NT2/D1 (cell line): ENCODE results near the gene HAPLN2.
A peak's percentile ranks its signal among the peaks of the same experiment; 100 is the strongest.
"Not testable (repeated sequence)": the region's sequence is repeated elsewhere in the genome, so short reads cannot be mapped to it uniquely, and the experiment has no call there.

Experiments
- DNase-seq: peaks from one replicate; pipeline ENCODE4 v3.0.0-alpha.2; 2011; ENCODE audit warnings: low read depth, low spot score
- H3K27me3 ChIP-seq: 2 replicates; pipeline ENCODE4 v1.6.0; 2011; ENCODE audit warnings: mild to moderate bottlenecking; ENCODE audit not compliant: insufficient read length, insufficient read depth
- H3K36me3 ChIP-seq: 2 replicates; pipeline ENCODE4 v1.6.1; 2011; ENCODE audit warnings: mild to moderate bottlenecking, low read length, mixed read lengths; ENCODE audit not compliant: insufficient read depth, insufficient read length
- H3K4me1 ChIP-seq: 2 replicates; pipeline ENCODE4 v1.5.1; 2011; ENCODE audit not compliant: insufficient read depth, insufficient read length
- H3K4me3 ChIP-seq: 2 replicates; pipeline ENCODE4 v1.5.1; 2011; ENCODE audit warnings: low read depth; ENCODE audit not compliant: insufficient read length
- H3K9ac ChIP-seq: 2 replicates; pipeline ENCODE4 v1.6.0; 2011; ENCODE audit warnings: low read depth; ENCODE audit not compliant: insufficient read length
- H3K9me3 ChIP-seq: 2 replicates; pipeline ENCODE4 v1.5.1; 2011; ENCODE audit warnings: mild to moderate bottlenecking, low read length; ENCODE audit not compliant: insufficient read depth
- SUZ12 ChIP-seq: IDR thresholded peaks from 2 replicates; pipeline ENCODE4 v1.6.1; 2011; ENCODE audit not compliant: insufficient read length, insufficient read depth; ENCODE audit errors: extremely low read depth
- YY1 ChIP-seq: IDR thresholded peaks from 2 replicates; pipeline ENCODE4 v1.6.1; 2011; ENCODE audit not compliant: insufficient read length, insufficient read depth
- ZNF274 ChIP-seq: IDR thresholded peaks from 2 replicates; pipeline ENCODE4 v1.6.1; 2011; ENCODE audit warnings: mild to moderate bottlenecking, low read depth, low read length

HAPLN2 gene

DNA sequence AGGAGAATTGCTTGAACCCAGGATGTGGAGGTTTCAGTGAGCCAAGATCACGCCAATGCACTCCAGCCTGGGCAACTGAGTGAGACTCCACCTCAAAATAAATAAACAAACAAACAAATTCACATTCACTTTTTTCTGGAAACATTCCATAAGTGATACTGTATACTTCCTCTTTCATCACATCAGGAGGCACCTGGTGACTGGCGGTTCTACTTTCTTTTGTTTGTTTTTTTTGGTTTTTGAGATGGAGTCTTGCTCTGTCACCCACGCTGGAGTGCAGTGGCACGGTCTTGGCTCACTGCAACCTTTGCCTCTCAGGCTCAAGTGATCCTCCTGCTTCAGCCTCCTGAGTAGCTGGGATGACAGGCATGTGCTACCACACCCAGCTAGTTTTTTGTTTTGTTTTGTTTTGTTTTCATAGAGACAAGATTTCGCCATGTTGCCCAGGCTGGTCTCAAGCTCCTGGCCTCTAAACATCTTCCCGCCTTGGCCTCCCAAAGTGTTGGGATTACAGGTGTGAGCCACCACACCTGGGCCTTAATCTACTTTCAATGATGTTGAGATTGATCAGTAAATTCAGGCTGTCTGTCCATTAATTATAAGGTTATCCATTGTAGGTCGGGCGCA is 10.7 kb downstream of the HAPLN2 start:
- H3K27me3 ChIP-seq = peaks cover 24% of the 10 kb centered on the region
- H3K4me3 ChIP-seq = no peak overlapping the region
- no peak for TF ChIP-seq YY1
- TF ChIP-seq SUZ12 = no peak
- no peak for TF ChIP-seq ZNF274
- H3K9ac ChIP-seq = no peak overlapping the region
- H3K4me1 ChIP-seq = peaks cover 11% of the 10 kb centered on the region
- DNase-seq = no peak
- no peaks in the 10 kb centered on the region for H3K9me3 ChIP-seq
- H3K36me3 ChIP-seq = no peaks in the 10 kb centered on the region

DNA sequence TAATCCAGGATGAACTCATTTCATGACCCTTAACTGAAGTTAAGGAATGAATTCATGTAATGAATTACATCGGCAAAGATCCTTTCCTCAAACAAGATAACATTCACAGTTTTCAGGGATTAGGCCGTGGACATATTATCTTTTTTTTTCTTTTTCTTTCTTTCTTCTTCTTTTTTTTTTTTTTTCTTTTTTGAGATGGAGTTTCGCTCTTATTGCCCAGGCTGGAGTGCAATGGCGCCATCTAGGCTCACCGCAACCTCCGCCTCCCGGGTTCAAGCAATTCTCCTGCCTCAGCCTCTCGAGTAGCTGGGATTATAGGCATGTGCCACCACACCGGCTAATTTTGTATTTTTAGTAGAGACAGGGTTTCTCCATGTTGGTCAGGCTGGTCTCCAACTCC is 11.9 kb downstream of the HAPLN2 start:
- not testable (repeated sequence) for H3K4me1 ChIP-seq, DNase-seq, H3K9me3 ChIP-seq, H3K4me3 ChIP-seq, H3K36me3 ChIP-seq, H3K9ac ChIP-seq
- H3K27me3 ChIP-seq = peaks cover 17% of the 10 kb centered on the region

DNA sequence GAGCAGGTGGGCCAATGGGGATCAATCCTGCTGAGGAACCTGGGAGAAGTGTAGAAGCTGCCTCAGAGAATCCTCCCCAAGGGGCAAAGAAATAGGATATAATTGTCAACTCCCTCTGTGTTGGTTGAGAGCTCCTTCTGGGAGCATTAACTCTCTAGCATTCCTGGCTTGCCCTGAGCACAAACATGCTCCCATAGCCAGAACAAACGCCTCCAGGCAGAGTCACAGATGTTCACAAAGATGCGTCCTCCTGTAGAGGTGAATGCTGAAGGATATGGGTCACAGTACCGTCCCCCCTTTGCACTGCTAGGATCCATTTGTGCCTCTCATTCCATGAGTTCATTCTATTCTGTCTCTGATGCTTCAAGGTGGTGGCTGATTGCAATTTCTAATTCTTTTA is 13.1 kb downstream of the HAPLN2 start:
- Histone ChIP-seq H3K4me1 (peaks cover 7% of the 10 kb centered on the region), H3K9ac (no peak overlapping the region), H3K4me3 (no peak overlapping the region), H3K9me3 (no peaks in the 10 kb centered on the region), H3K36me3 (no peaks in the 10 kb centered on the region), H3K27me3 (peaks cover 13% of the 10 kb centered on the region)
- TF ChIP-seq ZNF274 = no peak
- DNase-seq = no peak

DNA sequence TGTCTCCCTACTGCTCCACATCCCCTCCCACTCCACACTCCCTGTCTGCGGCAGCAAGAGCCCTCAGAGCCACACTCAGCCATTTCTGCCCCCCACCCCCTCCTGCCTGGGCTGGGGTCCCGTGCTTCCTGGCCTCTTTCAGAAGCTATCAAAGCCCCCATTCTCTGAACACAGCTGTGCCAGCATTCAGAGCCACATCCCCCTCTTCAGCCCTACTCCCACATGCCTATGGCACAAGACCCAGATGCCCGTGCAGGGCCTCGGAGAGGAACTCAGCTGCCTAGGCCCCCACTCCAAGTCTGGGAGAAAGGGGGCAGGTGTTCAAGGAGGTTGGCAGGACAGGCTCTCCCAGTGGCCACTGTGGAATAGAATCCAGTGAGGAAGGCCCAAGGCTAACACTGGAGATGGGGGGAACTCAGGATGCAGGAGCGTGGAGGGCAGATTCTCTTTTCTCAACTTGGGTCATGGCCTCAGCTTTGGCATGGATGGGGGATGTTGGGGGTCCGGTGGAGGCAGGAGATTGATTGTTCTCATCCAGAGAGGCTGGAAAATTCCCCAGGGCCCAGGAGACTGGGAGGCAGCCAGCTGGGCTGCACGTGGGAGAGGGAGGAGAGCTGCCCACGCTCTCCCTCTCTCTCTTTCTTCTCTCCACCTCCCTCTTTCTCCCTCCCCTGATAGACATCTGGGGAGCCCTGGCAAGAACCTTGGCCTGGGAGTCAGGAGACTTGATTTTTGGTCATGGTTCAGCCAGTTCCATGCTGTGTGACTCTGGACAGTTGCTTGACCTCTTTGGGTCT is 19.2 kb downstream of the HAPLN2 start:
- Histone ChIP-seq H3K9me3 (no peaks in the 10 kb centered on the region), H3K9ac (no peak overlapping the region), H3K4me1 (peaks cover 23% of the 10 kb centered on the region), H3K4me3 (no peak overlapping the region), H3K27me3 (peaks cover 51% of the 10 kb centered on the region), H3K36me3 (no peaks in the 10 kb centered on the region)
- TF ChIP-seq ZNF274 (no peak), SUZ12 (no peak), YY1 (no peak)
- no peak for DNase-seq

DNA sequence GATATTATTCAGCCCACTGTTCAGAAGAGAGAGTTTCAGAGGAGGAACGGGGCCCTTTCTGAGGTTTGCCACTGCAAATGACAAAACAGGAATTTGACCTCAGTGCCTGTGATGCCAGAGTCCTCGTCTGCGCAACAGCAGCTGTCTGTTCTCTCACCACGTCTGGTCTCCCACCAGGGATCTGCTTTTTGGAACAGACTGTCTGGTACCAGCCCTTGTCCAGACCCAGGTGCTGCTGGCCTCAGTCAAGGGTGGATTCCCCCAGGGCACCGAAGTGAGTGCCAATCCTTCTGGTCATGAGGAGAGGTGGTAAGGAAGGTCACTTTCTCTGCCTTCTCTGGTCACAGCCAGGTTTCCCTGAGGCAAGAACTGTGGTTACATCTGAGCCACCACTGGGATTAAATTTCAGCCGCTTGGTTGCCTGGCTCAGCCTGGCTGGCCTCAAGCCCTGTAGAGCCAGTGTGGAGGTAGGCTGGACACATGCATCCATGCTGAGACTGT is 20.4 kb downstream of the HAPLN2 start:
- Histone ChIP-seq H3K36me3 (no peaks in the 10 kb centered on the region), H3K27me3 (peaks cover 59% of the 10 kb centered on the region), H3K4me1 (peaks cover 23% of the 10 kb centered on the region), H3K9me3 (no peaks in the 10 kb centered on the region), H3K4me3 (no peak overlapping the region), H3K9ac (no peak overlapping the region)
- DNase-seq = no peak
- TF ChIP-seq YY1 (no peak), SUZ12 (no peak), ZNF274 (no peak)

DNA sequence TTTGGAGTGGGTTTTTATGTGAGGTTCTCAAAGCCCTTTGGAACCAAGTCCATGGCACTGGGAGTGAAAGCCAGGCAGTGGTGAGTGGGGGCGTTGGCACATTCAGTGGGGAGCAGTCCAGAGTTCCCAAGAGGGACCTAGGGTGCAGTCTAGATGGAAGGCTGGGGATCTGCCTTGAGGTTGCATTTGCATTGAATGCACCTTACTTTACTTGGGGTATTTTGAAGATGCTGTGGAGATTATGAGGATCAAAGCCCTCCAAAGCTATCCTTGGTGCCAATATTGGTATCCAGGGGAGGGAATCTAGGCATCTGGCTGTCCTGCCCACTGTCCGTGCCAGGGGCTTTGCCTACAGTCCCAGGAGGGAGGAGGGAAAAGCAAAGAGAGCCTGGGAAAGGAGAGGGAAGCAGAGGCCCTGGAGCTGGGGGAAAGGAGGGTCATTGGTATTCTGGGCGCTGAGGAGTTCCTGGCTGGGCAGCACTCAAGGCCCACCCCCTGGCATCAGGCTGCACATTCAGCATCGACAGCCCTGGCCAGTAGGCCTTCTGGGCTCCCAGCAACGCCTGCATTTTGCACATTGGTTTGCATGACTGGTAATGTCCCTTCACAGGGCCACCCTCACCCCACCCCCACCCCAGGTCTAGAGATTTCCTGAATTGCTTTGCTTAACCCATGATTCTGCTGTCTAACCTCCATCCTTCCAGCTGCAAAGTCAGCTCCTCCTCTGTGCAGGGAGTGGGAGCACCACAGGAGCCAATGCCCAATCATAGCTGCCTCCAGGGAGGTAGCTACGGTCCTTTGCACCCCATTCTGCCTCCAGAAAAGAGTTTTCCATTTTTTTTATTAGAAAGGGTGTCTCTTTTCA is 21.9 kb downstream of the HAPLN2 start:
- Histone ChIP-seq H3K9ac (peak overlapping the region; percentile 47), H3K4me1 (peaks cover 23% of the 10 kb centered on the region), H3K9me3 (no peaks in the 10 kb centered on the region), H3K27me3 (peaks cover 64% of the 10 kb centered on the region), H3K4me3 (peak overlapping the region; percentile 29), H3K36me3 (no peaks in the 10 kb centered on the region)
- TF ChIP-seq YY1 (no peak), ZNF274 (no peak), SUZ12 (no peak)
- no peak for DNase-seq

DNA sequence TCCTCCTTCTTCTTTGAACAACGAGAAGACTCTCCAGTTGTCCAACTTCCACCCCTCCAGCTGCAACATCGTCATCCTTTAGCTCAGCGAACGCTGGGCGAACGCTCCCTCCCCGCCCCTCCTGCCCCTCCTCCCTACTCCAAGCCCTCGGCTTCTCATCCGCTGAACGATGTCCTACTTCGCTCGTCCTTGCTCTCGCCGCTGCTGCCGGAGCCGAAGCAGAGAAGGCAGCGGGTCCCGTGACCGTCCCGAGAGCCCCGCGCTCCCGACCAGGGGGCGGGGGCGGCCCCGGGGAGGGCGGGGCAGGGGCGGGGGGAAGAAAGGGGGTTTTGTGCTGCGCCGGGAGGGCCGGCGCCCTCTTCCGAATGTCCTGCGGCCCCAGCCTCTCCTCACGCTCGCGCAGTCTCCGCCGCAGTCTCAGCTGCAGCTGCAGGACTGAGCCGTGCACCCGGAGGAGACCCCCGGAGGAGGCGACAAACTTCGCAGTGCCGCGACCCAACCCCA is 22.6 kb downstream of the HAPLN2 start, which contains the start of gene BCAN:
BCAN (plus strand) TSS at position 357 of the 504 bp plus-strand sequence. CDS start 3,938 bp downstream, outside the sequence.
- peaks cover 23% of the 10 kb centered on the region for H3K4me1 ChIP-seq
- no peaks in the 10 kb centered on the region for H3K9me3 ChIP-seq
- H3K4me3 ChIP-seq = peak within 1 kb of the TSS; percentile 48
- H3K9ac ChIP-seq = peak within 1 kb of the TSS; percentile 76
- no peak for DNase-seq
- H3K36me3 ChIP-seq = no peaks in the 10 kb centered on the region
- peaks cover 65% of the 10 kb centered on the region for H3K27me3 ChIP-seq
- TF ChIP-seq ZNF274 (no peak), YY1 (no peak), SUZ12 (no peak)
